H1 (cell line): ENCODE data around the gene CWC25. TPM values are rescaled to one million over a fixed set of nuclear protein-coding genes. Genes with fewer than 3 reads are reported as not detected.

ENCODE experiments used
- CTCF ChIA-PET: fragments of 300-600 bp; sonication (Branson Sonifier 250); formaldehyde crosslinking; loops from one replicate; lab custom pipeline; 2021; ENCODE audit not compliant: partially characterized antibody; lab: Charles Lee
- POLR2A ChIA-PET: fragments of 300-600 bp; sonication (Branson Sonifier 250); formaldehyde crosslinking; loops from one replicate; lab custom pipeline; 2021; ENCODE audit warnings: inconsistent platforms; ENCODE audit not compliant: partially characterized antibody; lab: Charles Lee
- DNase-seq, 2 experiments: peaks; one replicate each; pipeline versions ENCODE4 v3.0.0 to v3.0.0-alpha.2; 2010 to 2022; ENCODE audit warnings: low spot score in 2 of 2, low read depth in 1 of 2, mixed read lengths in 1 of 2
- FAIRE-seq: peaks from 2 replicates; lab custom pipeline; 2011; peaks lifted over from hg19 to GRCh38; lab: Jason Lieb, UNC
- H2AFZ ChIP-seq: 2 replicates; pipeline ENCODE4 v1.8.1; 2012; ENCODE audit warnings: low read length, inconsistent platforms
- H2AK5ac ChIP-seq: 2 replicates; pipeline ENCODE4 v1.6.1; 2013; ENCODE audit warnings: low read depth, low read length
- H2BK120ac ChIP-seq: replicated peaks from 2 replicates; pipeline ENCODE3; 2013; ENCODE audit warnings: low read depth, low read length, inconsistent platforms
- H2BK12ac ChIP-seq: 2 replicates; pipeline ENCODE4 v1.6.1; 2013; ENCODE audit warnings: low read depth, low read length
- H2BK15ac ChIP-seq: 2 replicates; pipeline ENCODE4 v1.6.1; 2013; ENCODE audit warnings: low read length
- H2BK20ac ChIP-seq: 2 replicates; pipeline ENCODE4 v1.6.1; 2013; ENCODE audit warnings: low read length
- H2BK5ac ChIP-seq: 2 replicates; pipeline ENCODE4 v1.6.1; 2013; ENCODE audit warnings: low read depth, low read length
- H3K14ac ChIP-seq: 2 replicates; pipeline ENCODE4 v1.6.1; 2013; ENCODE audit warnings: inconsistent platforms; ENCODE audit not compliant: insufficient read length
- H3K18ac ChIP-seq: 2 replicates; pipeline ENCODE4 v1.6.1; 2013; ENCODE audit warnings: low read length; ENCODE audit errors: extremely low read depth
- H3K23ac ChIP-seq: 2 replicates; pipeline ENCODE4 v1.6.1; 2013; ENCODE audit warnings: inconsistent platforms; ENCODE audit not compliant: insufficient read length
- H3K23me2 ChIP-seq: 2 replicates; pipeline ENCODE4 v1.6.1; 2013; ENCODE audit warnings: low read depth, low read length
- H3K27ac ChIP-seq: 2 replicates; pipeline ENCODE4 v1.6.1; 2011; ENCODE audit warnings: low read depth, low read length, inconsistent platforms
- H3K27me3 ChIP-seq, 4 experiments: replicated peaks in 1 of 4; 1 replicate in 1 of 4; 2 replicates in 3 of 4; pipeline versions ENCODE4 v1.6.1 to v1.8.1; 2011 to 2013; ENCODE audit warnings: low read length in 3 of 4, mild to moderate bottlenecking in 3 of 4, inconsistent platforms in 2 of 4, mixed read lengths in 2 of 4, moderate library complexity in 1 of 4; ENCODE audit not compliant: control insufficient read depth in 3 of 4, insufficient read depth in 3 of 4; ENCODE audit errors: extremely low read depth in 1 of 4
- H3K36me3 ChIP-seq, 4 experiments: 2 replicates each; pipeline versions ENCODE4 v1.6.1 to v1.8.1; 2011 to 2013; ENCODE audit warnings: mild to moderate bottlenecking in 4 of 4, low read length in 3 of 4, moderate library complexity in 2 of 4, control low read depth in 1 of 4, inconsistent platforms in 1 of 4; ENCODE audit not compliant: insufficient read depth in 4 of 4, control insufficient read depth in 2 of 4
- H3K4ac ChIP-seq: replicated peaks from 2 replicates; pipeline ENCODE3; 2013; ENCODE audit warnings: low read length, low read depth, mixed read lengths, inconsistent platforms; ENCODE audit not compliant: insufficient read length
- H3K4me1 ChIP-seq, 4 experiments: replicated peaks in 1 of 4; 1 replicate in 1 of 4; 2 replicates in 3 of 4; pipeline versions ENCODE4 v1.6.1 to v1.8.1; 2011 to 2013; ENCODE audit warnings: low read length in 3 of 4, inconsistent platforms in 2 of 4, mixed read lengths in 1 of 4; ENCODE audit not compliant: insufficient read depth in 4 of 4, control insufficient read depth in 3 of 4
- H3K4me2 ChIP-seq, 2 experiments: 2 replicates each; pipeline versions ENCODE4 v1.6.1 to v1.8.1; 2011 to 2013; ENCODE audit warnings: low read depth in 2 of 2, low read length in 2 of 2, control low read depth in 1 of 2, inconsistent platforms in 1 of 2, mild to moderate bottlenecking in 1 of 2; ENCODE audit not compliant: insufficient read depth in 1 of 2
- H3K4me3 ChIP-seq, 4 experiments: fragments of 200-600, 300-600 bp in 1 of 4; sonication (generic), shearing (Covaris generic), sonication (Bioruptor Twin) in 1 of 4; 2 replicates each; pipeline versions ENCODE4 v1.5.1 to v1.8.1; 2011 to 2016; ENCODE audit warnings: low read length in 4 of 4, low read depth in 3 of 4, control low read depth in 2 of 4, inconsistent platforms in 2 of 4, mild to moderate bottlenecking in 2 of 4, mixed read lengths in 1 of 4, moderate library complexity in 1 of 4; ENCODE audit not compliant: insufficient read depth in 2 of 4; ENCODE audit errors: extremely low read depth in 1 of 4
- H3K56ac ChIP-seq: replicated peaks from 2 replicates; pipeline ENCODE3; 2013; ENCODE audit warnings: low read depth, mild to moderate bottlenecking, mixed read lengths, low read length, inconsistent platforms; ENCODE audit not compliant: insufficient read length
- H3K79me1 ChIP-seq: 2 replicates; pipeline ENCODE4 v1.6.1; 2013; ENCODE audit warnings: low read depth, low read length, control low read depth
- H3K79me2 ChIP-seq, 2 experiments: 2 replicates each; pipeline versions ENCODE4 v1.6.1 to v1.8.1; 2012 to 2013; ENCODE audit warnings: low read length in 2 of 2, mild to moderate bottlenecking in 2 of 2, inconsistent platforms in 1 of 2; ENCODE audit not compliant: insufficient read depth in 2 of 2, control insufficient read depth in 1 of 2
- H3K9ac ChIP-seq, 4 experiments: replicated peaks in 1 of 4; 1 replicate in 1 of 4; 2 replicates in 3 of 4; pipeline versions ENCODE4 v1.6.1 to v1.8.1; 2011 to 2013; ENCODE audit warnings: low read depth in 3 of 4, low read length in 3 of 4, control low read depth in 2 of 4, mild to moderate bottlenecking in 2 of 4, moderate library complexity in 2 of 4, inconsistent platforms in 1 of 4; ENCODE audit errors: extremely low read depth in 1 of 4
- H3K9me3 ChIP-seq, 2 experiments: 2 replicates each; pipeline versions ENCODE4 v1.6.1 to v1.8.1; 2012 to 2013; ENCODE audit warnings: mild to moderate bottlenecking in 2 of 2, moderate library complexity in 2 of 2, control low read depth in 1 of 2, inconsistent platforms in 1 of 2, low read depth in 1 of 2, low read length in 1 of 2, mixed read lengths in 1 of 2; ENCODE audit not compliant: insufficient read depth in 2 of 2
- H4K20me1 ChIP-seq, 2 experiments: replicated peaks in 1 of 2; 2 replicates each; pipeline versions ENCODE3 to v1.8.1; 2011 to 2013; ENCODE audit warnings: inconsistent platforms in 2 of 2, low read length in 2 of 2, mild to moderate bottlenecking in 1 of 2; ENCODE audit not compliant: insufficient read depth in 2 of 2, control insufficient read depth in 1 of 2
- H4K5ac ChIP-seq: 2 replicates; pipeline ENCODE4 v1.6.1; 2013; ENCODE audit warnings: low read length, low read depth, mixed read lengths, inconsistent platforms; ENCODE audit not compliant: insufficient read length
- H4K8ac ChIP-seq: 2 replicates; pipeline ENCODE4 v1.8.0; 2013; ENCODE audit warnings: mild to moderate bottlenecking, moderate library complexity, low read length, inconsistent platforms; ENCODE audit not compliant: insufficient read depth; ENCODE audit errors: extremely low read depth
- H4K91ac ChIP-seq: replicated peaks from 2 replicates; pipeline ENCODE3; 2013; ENCODE audit warnings: low read length, mixed read lengths, inconsistent platforms; ENCODE audit not compliant: insufficient read length
- BCL11A ChIP-seq, 2 experiments: IDR thresholded peaks; one replicate each; pipeline ENCODE4 v1.6.1; 2011; ENCODE audit warnings: low read depth in 2 of 2, low read length in 2 of 2, mild to moderate bottlenecking in 2 of 2
- CEBPB ChIP-seq: IDR thresholded peaks from 2 replicates; pipeline ENCODE4 v1.6.1; 2012; ENCODE audit warnings: low read depth, low read length
- CHD1 ChIP-seq: IDR thresholded peaks from 2 replicates; pipeline ENCODE4 v1.6.1; 2012; ENCODE audit warnings: low read depth, low read length, improper control_type of control experiment
- CTCF ChIP-seq, 3 experiments: IDR thresholded peaks; 1 replicate in 2 of 3; 2 replicates in 1 of 3; pipeline versions ENCODE4 v1.5.1 to v1.6.1; 2011; ENCODE audit warnings: low read length in 3 of 3, mild to moderate bottlenecking in 3 of 3, inconsistent platforms in 2 of 3, low read depth in 1 of 3, moderate library complexity in 1 of 3; ENCODE audit not compliant: insufficient read depth in 1 of 3; ENCODE audit errors: control extremely low read depth in 1 of 3
- JUN ChIP-seq: IDR thresholded peaks from 2 replicates; pipeline ENCODE4 v1.6.1; 2011; ENCODE audit warnings: low read depth, mild to moderate bottlenecking, improper control_type of control experiment, low read length
- KDM4A ChIP-seq: IDR thresholded peaks from one replicate; pipeline ENCODE4 v1.7.1; 2012; ENCODE audit warnings: low read depth, mild to moderate bottlenecking, moderate library complexity, low read length, inconsistent platforms; ENCODE audit not compliant: severe bottlenecking
- NANOG ChIP-seq: IDR thresholded peaks from 2 replicates; pipeline ENCODE4 v1.6.1; 2011; ENCODE audit warnings: low read length, low read depth, mild to moderate bottlenecking, inconsistent platforms; ENCODE audit not compliant: insufficient read depth, poor library complexity, severe bottlenecking
- NRF1 ChIP-seq: IDR thresholded peaks from 2 replicates; pipeline ENCODE4 v1.6.1; 2011; ENCODE audit warnings: mild to moderate bottlenecking, low read depth, low read length, improper control_type of control experiment
- RXRA ChIP-seq: IDR thresholded peaks from 2 replicates; pipeline ENCODE4 v1.6.1; 2011; ENCODE audit warnings: low read depth, mild to moderate bottlenecking, low read length, moderate library complexity; ENCODE audit not compliant: insufficient read depth
- SP4 ChIP-seq: IDR thresholded peaks from 2 replicates; pipeline ENCODE4 v1.6.1; 2012; ENCODE audit warnings: low read length, inconsistent platforms
- TAF1 ChIP-seq: IDR thresholded peaks from 2 replicates; pipeline ENCODE4 v1.6.1; 2011; ENCODE audit warnings: mild to moderate bottlenecking, low read depth, low read length
- WGBS, 2 experiments: shearing (Covaris generic) in 1 of 2; methylation state at CpG; one replicate each; pipeline versions ENCODE4 v1.1.6 to v1.1.7; 2013 to 2015; ENCODE audit warnings: low lambda C conversion rate in 2 of 2, mixed read lengths in 2 of 2, inconsistent platforms in 1 of 2, low coverage in 1 of 2, missing lambda C conversion rate in 1 of 2; ENCODE audit not compliant: insufficient replicate concordance in 2 of 2, insufficient coverage in 1 of 2, insufficient read length in 1 of 2; ENCODE audit errors: extremely low coverage in 1 of 2, missing lambda C conversion rate in 1 of 2; 5-methylcytosine and 5-hydroxymethylcytosine counted together
- polyA plus RNA-seq, 7 experiments: library from polyadenylated mRNA; depleted of rRNA in 3 of 7; stranded (reverse) in 5 of 7; unstranded in 2 of 7; fragments of >200 nt in 5 of 7; fragments of 200-250 nt in 2 of 7; gene quantifications; 1 replicate in 5 of 7; 2 replicates in 1 of 7; 4 replicates in 1 of 7; pipeline versions ENCODE4 v1.2.1 to v1.2.3, GENCODE V29; 2011 to 2013; ENCODE audit warnings: missing spikeins in 2 of 7, mixed read lengths in 2 of 7
- total RNA-seq: library from RNA; stranded (reverse); fragmentation: NEBNext Ultra II Directional; extraction: Animal tissue kit (Norgen Biotek cat#: 25700); gene quantifications from 2 replicates; pipeline ENCODE4 v1.2.1, GENCODE V29; 2021
- TF ChIP-seq, protein P1 (sequence below): IDR thresholded peaks from 2 replicates; pipeline ENCODE4 v1.6.1; 2012; ENCODE audit warnings: inconsistent platforms

The CWC25 gene
- total and polyA plus RNA-seq, 2 of the 8 experiments (the other 6 are each of a cell fraction or from before 2014, with no cell fraction given), result 11.1 to 13.1 TPM

DNA sequence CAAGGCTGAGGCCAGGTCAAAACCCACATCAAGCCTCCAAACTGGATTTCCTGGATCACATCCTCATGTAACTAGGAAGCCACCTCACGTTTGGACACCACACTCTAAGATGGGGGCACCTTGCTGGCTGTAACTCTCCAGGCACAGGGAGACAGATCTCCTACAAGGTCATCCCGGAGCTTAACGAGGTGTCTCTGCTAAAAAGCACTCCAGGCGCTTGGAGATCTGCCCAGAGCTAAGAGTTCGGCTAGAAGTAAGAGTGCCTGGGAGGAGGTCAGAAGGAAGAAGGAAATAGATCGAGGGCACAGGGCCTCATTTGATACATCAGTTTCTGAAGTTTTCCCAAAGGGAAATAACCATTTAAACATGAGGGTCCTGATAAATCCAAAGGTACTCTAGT is 56.7 kb downstream of the CWC25 start:
- no peak overlapping the region for H4K8ac ChIP-seq
- no peak overlapping the region for H2BK12ac ChIP-seq
- FAIRE-seq (no peak), DNase-seq (no peak)
- H2AK5ac ChIP-seq, result no peak overlapping the region
- H3K4ac ChIP-seq, result no peak overlapping the region
- H2BK20ac ChIP-seq, result no peak overlapping the region
- H3K56ac ChIP-seq, result no peak overlapping the region
- no peak overlapping the region for H3K4me3 ChIP-seq
- ChIA-PET POLR2A (interaction anchor here (1.6 kb wide), 1 partner anchor 37 kb away, joined by 3 read pairs; no protein-coding TSS in a partner anchor), CTCF (no interaction called here)
- H3K27ac ChIP-seq, result no peak overlapping the region
- peaks cover 0 to 2% of the 10 kb centered on the region in 2 experiments for H4K20me1 ChIP-seq
- H2AFZ ChIP-seq, result no peak overlapping the region
- H3K4me2 ChIP-seq, result no peak overlapping the region
- H3K4me1 ChIP-seq, result no peaks in the 10 kb centered on the region
- no peak overlapping the region for H3K23ac ChIP-seq
- H3K14ac ChIP-seq, result no peak overlapping the region
- H3K18ac ChIP-seq, result no peak overlapping the region
- WGBS, 2 experiments, result 91% methylated on average over 6 of the region's 6 CpGs; no CpG with 5 or more reads in 1 of the 2 experiments
- H2BK5ac ChIP-seq, result no peak overlapping the region
- no peak overlapping the region for H2BK120ac ChIP-seq
- no peak overlapping the region for H4K5ac ChIP-seq
- H4K91ac ChIP-seq, result no peak overlapping the region
- no peak overlapping the region for H2BK15ac ChIP-seq
- no peaks in the 10 kb centered on the region for H3K9me3 ChIP-seq
- no peaks in the 10 kb centered on the region for H3K79me1 ChIP-seq
- no peaks in the 10 kb centered on the region for H3K27me3 ChIP-seq
- no peak overlapping the region for H3K9ac ChIP-seq
- no peaks in the 10 kb centered on the region for H3K79me2 ChIP-seq
- H3K36me3 ChIP-seq, result peaks cover 24 to 62% (median 42%) of the 10 kb centered on the region in 4 experiments
- H3K23me2 ChIP-seq, result no peaks in the 10 kb centered on the region
- TF ChIP-seq JUN, result no peak
- TF ChIP-seq SP4, result no peak
- no peak for TF ChIP-seq CEBPB
- no peak for TF ChIP-seq BCL11A (IDR thresholded peaks at IDR 0.05; ENCODE audit: low read depth in 2 of 2, low read length in 2 of 2)
- no peak for TF ChIP-seq KDM4A
- TF ChIP-seq CHD1, result no peak
- no peak for TF ChIP-seq CTCF (IDR thresholded peaks at IDR 0.05; ENCODE audit: control extremely low read depth in 1 of 3, insufficient read depth in 1 of 3, low read depth in 1 of 3, low read length in 3 of 3)
- no peak for TF ChIP-seq TAF1
- TF ChIP-seq NANOG, result no peak
- TF ChIP-seq, protein P1, sequence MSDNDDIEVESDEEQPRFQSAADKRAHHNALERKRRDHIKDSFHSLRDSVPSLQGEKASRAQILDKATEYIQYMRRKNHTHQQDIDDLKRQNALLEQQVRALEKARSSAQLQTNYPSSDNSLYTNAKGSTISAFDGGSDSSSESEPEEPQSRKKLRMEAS, result no peak
- no peak for TF ChIP-seq RXRA
- TF ChIP-seq NRF1, result no peak
